Astrocyte of the cerebellum (primary cell): ENCODE data around the gene TM7SF3.
"Not testable (repeated sequence)": the region's sequence is repeated elsewhere in the genome, so short reads cannot be mapped to it uniquely, and the experiment has no call there.

Experiments
- DNase-seq: peaks from one replicate; pipeline ENCODE4 v3.0.0-alpha.2; 2011; ENCODE audit warnings: low read depth
- H3K4me3 ChIP-seq: 2 replicates; pipeline ENCODE4 v1.5.1; 2011; ENCODE audit warnings: mild to moderate bottlenecking, low read depth, low read length, moderate library complexity
- CTCF ChIP-seq: IDR thresholded peaks from 2 replicates; pipeline ENCODE4 v1.5.1; 2012; ENCODE audit warnings: low read length, low read depth, moderate library complexity, mild to moderate bottlenecking; ENCODE audit errors: missing control alignments
- in situ Hi-C: cut with HindIII; loops from 2 replicates; pipeline ENCODE4 v1.10.0; 2017; ENCODE audit warnings: low sequenced_read_pairs

TM7SF3 gene

GRCh38 chr12:26966842-26967241, 47.3 kb downstream of the TM7SF3 start:
- DNase-seq = no peak
- H3K4me3 ChIP-seq = no peak overlapping the region
- in situ Hi-C loops = no loop called here
- no peak for TF ChIP-seq CTCF

GRCh38 chr12:26963413-26963812, 50.8 kb downstream of the TM7SF3 start:
- no peak overlapping the region for H3K4me3 ChIP-seq
- no peak for TF ChIP-seq CTCF
- in situ Hi-C loops = no loop called here
- no peak for DNase-seq

- H3K4me3 ChIP-seq = no peak overlapping the region
- DNase-seq = no peak
- in situ Hi-C loops = no loop called here
- no peak for TF ChIP-seq CTCF
These were observed 52.4 kb downstream of the TM7SF3 start for GRCh38 chr12:26961803-26962202.

- H3K4me3 ChIP-seq, DNase-seq, in situ Hi-C loops: not testable (repeated sequence)
These were observed 52.8 kb downstream of the TM7SF3 start for GRCh38 chr12:26961391-26961790.

- in situ Hi-C loops = no loop called here
These were observed 60.2 kb downstream of the TM7SF3 start for GRCh38 chr12:26954027-26954426.

GRCh38 chr12:26953447-26953846, 60.7 kb downstream of the TM7SF3 start:
- no peak for DNase-seq
- in situ Hi-C loops = no loop called here

More at GRCh38 chr12:26954027-26954426, 60.2 kb downstream of the TM7SF3 start:
- no peak overlapping the region for H3K4me3 ChIP-seq
- DNase-seq = no peak
- TF ChIP-seq CTCF = no peak

GRCh38 chr12:26948309-26948708, 65.9 kb downstream of the TM7SF3 start:
- H3K4me3 ChIP-seq = no peak overlapping the region
- no peak for DNase-seq
- TF ChIP-seq CTCF = no peak
- in situ Hi-C loops = no loop called here

More at GRCh38 chr12:26953447-26953846, 60.7 kb downstream of the TM7SF3 start:
- no peak for TF ChIP-seq CTCF
- H3K4me3 ChIP-seq = no peak overlapping the region
